ENCODE results near the gene EPB41L5. TPM values are rescaled to one million over a fixed set of nuclear protein-coding genes. Genes with fewer than 3 reads are reported as not detected.
"Not testable (repeated sequence)": the region's sequence is repeated elsewhere in the genome, so short reads cannot be mapped to it uniquely, and the experiment has no call there.

The EPB41L5 gene
- total and polyA plus RNA-seq, 7 donors, result 8.2 to 24.3 (median 16.9) TPM

- H3K27me3 ChIP-seq, result no peaks in the 10 kb centered on the region
- H3K27ac ChIP-seq, result no peak overlapping the region
- no peak for DNase-seq
- H3K4me1 ChIP-seq, result peaks cover 0 to 7% (median 0%) of the 10 kb centered on the region in 4 donors
- intact Hi-C loops (cut with DNase I), result no loop called here
- no peak overlapping the region for H3K4me3 ChIP-seq
- no peaks in the 10 kb centered on the region for H3K36me3 ChIP-seq
- TF ChIP-seq, protein P1, sequence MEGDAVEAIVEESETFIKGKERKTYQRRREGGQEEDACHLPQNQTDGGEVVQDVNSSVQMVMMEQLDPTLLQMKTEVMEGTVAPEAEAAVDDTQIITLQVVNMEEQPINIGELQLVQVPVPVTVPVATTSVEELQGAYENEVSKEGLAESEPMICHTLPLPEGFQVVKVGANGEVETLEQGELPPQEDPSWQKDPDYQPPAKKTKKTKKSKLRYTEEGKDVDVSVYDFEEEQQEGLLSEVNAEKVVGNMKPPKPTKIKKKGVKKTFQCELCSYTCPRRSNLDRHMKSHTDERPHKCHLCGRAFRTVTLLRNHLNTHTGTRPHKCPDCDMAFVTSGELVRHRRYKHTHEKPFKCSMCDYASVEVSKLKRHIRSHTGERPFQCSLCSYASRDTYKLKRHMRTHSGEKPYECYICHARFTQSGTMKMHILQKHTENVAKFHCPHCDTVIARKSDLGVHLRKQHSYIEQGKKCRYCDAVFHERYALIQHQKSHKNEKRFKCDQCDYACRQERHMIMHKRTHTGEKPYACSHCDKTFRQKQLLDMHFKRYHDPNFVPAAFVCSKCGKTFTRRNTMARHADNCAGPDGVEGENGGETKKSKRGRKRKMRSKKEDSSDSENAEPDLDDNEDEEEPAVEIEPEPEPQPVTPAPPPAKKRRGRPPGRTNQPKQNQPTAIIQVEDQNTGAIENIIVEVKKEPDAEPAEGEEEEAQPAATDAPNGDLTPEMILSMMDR (IDR thresholded peaks at IDR 0.05), result no peak
- TF ChIP-seq POLR2AphosphoS5 (IDR thresholded peaks at IDR 0.05) (no peak), EP300 (IDR thresholded peaks at IDR 0.05) (no peak), POLR2A (IDR thresholded peaks at IDR 0.05) (no peak)
- WGBS, 2 donors, result 86 to 90% methylated on average over 4 of the region's 4 CpGs
- H3K9me3 ChIP-seq, result no peaks in the 10 kb centered on the region
These were observed 25.2 kb downstream of the EPB41L5 start for GRCh38 chr2:120037995-120038541.

DNA sequence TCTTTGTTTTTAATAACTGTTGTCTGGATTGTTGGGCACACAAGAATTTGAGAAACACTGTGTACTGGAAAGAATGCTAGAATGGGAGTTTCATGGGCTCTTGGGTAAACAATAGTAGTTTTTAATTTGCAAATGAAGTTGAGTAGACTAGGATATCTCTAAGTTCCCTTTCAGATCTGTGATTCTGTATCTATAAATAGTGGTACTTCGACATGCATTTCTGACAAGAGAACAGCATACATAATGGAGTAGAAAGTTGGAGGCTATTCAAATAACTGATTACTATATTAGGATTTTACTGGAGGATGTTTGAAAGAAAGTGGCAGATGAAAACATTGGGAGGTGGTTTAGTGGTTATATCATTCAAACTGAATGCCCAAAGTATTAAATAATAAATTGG lies 29.5 kb downstream of the EPB41L5 start:
- peaks cover 0 to 7% (median 0%) of the 10 kb centered on the region in 4 donors for H3K4me1 ChIP-seq
- H3K4me3 ChIP-seq, result no peak overlapping the region
- TF ChIP-seq EP300 (IDR thresholded peaks at IDR 0.05) (no peak), POLR2A (IDR thresholded peaks at IDR 0.05) (no peak), POLR2AphosphoS5 (IDR thresholded peaks at IDR 0.05) (no peak)
- TF ChIP-seq, protein P1 (IDR thresholded peaks at IDR 0.05), result no peak
- peaks cover 0 to 10% (median 0%) of the 10 kb centered on the region in 4 donors for H3K36me3 ChIP-seq
- 75 to 89% methylated on average over 1 of the region's 1 CpG for WGBS, 2 donors
- H3K27me3 ChIP-seq, result no peaks in the 10 kb centered on the region
- peaks cover 0 to 4% (median 0%) of the 10 kb centered on the region in 4 donors for H3K9me3 ChIP-seq
- intact Hi-C loops (cut with DNase I), result no loop called here
- H3K27ac ChIP-seq, result no peak overlapping the region
- DNase-seq, result no peak

GRCh38 chr2:120044336-120044735 lies 31.5 kb downstream of the EPB41L5 start:
- Histone ChIP-seq H3K4me1 (peaks cover 0 to 7% (median 0%) of the 10 kb centered on the region in 4 donors), H3K27me3 (no peaks in the 10 kb centered on the region), H3K27ac (no peak overlapping the region), H3K9me3 (peaks cover 0 to 4% (median 0%) of the 10 kb centered on the region in 4 donors), H3K36me3 (peaks cover 0 to 10% (median 0%) of the 10 kb centered on the region in 4 donors), H3K4me3 (no peak overlapping the region)
- DNase-seq, result no peak
- no peak for TF ChIP-seq EP300 (IDR thresholded peaks at IDR 0.05)
- TF ChIP-seq, protein P1 (IDR thresholded peaks at IDR 0.05), result no peak
- TF ChIP-seq POLR2AphosphoS5 (IDR thresholded peaks at IDR 0.05), result no peak
- TF ChIP-seq POLR2A (IDR thresholded peaks at IDR 0.05), result no peak
- intact Hi-C loops (cut with DNase I), result no loop called here

DNA sequence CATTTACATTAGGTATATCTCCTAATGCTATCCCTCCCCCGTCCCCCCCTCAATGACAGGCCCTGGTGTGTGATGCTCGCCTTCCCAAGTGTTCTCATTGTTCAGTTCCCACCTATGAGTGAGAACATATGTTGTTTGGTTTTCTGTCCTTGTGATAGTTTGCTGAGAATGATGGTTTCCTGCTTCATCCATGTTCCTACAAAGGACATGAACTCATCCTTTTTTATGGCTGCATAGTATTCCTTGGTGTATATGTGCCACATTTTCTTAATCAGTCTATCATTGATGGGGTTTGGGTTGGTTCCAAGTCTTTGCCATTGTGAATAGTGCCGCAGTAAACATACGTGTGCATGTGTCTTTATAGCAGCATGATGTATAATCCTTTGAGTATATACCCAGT lies 32.9 kb downstream of the EPB41L5 start:
- DNase-seq; H3K9me3 ChIP-seq; intact Hi-C loops (cut with DNase I); H3K36me3 ChIP-seq; H3K4me3 ChIP-seq; H3K4me1 ChIP-seq; H3K27ac ChIP-seq; H3K27me3 ChIP-seq: not testable (repeated sequence)
- 97% methylated on average over 4 of the region's 4 CpGs for WGBS, 2 donors

DNA sequence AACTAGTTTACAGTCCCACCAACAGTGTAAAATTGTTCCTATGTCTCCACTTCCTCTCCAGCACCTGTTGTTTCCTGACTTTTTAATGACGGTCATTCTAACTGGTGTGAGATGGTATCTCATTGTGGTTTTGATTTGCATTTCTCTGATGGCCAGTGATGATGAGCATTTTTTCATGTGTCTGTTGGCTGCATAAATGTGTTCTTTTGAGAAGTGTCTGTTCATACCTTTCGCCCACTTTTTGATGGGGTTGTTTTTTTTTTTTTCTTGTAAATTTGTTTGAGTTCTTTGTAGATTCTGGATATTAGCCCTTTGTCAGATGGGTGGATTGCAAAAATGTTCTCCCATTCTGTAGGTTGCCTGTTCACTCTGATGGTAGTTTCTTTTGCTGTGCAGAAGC lies 33.4 kb downstream of the EPB41L5 start:
- H3K4me1 ChIP-seq; H3K27ac ChIP-seq; intact Hi-C loops (cut with DNase I); H3K4me3 ChIP-seq; H3K9me3 ChIP-seq; DNase-seq; H3K27me3 ChIP-seq; H3K36me3 ChIP-seq: not testable (repeated sequence)
- WGBS, 2 donors, result 95 to 97% methylated on average over 2 of the region's 2 CpGs

GRCh38 chr2:120052597-120052996 lies 39.7 kb downstream of the EPB41L5 start:
- Histone ChIP-seq H3K27ac (no peak overlapping the region), H3K4me3 (no peak overlapping the region), H3K4me1 (no peaks in the 10 kb centered on the region), H3K36me3 (peaks cover 0 to 3% (median 0%) of the 10 kb centered on the region in 4 donors), H3K9me3 (peaks cover 0 to 5% (median 2%) of the 10 kb centered on the region in 4 donors), H3K27me3 (no peaks in the 10 kb centered on the region)
- intact Hi-C loops (cut with DNase I), result no loop called here
- no peak for TF ChIP-seq EP300 (IDR thresholded peaks at IDR 0.05)
- TF ChIP-seq, protein P1 (IDR thresholded peaks at IDR 0.05), result no peak
- TF ChIP-seq POLR2A (IDR thresholded peaks at IDR 0.05), result no peak
- no peak for TF ChIP-seq POLR2AphosphoS5 (IDR thresholded peaks at IDR 0.05)
- 89 to 99% methylated on average over 2 of the region's 2 CpGs for WGBS, 2 donors
- no peak for DNase-seq

All from sigmoid colon (tissue), 7 donors.